Stomach (tissue), 4 donors: ENCODE measurements around the gene ZNF474.

Source experiments
- CTCF ChIP-seq, 7 experiments: fragments of 450-650 bp in 4 of 7; fragments of 200-600 bp in 3 of 7; sonication (generic) in 3 of 7; IDR thresholded peaks; one replicate each; pipeline ENCODE4 v1.5.1; 2016 to 2019; ENCODE audit warnings: antibody characterized with exemption in 7 of 7, control low read depth in 2 of 7, mild to moderate bottlenecking in 1 of 7
- EP300 ChIP-seq: sonication (generic); formaldehyde crosslinking; IDR thresholded peaks from one replicate; pipeline ENCODE4 v1.6.1; 2017; ENCODE audit warnings: antibody characterized with exemption
- POLR2A ChIP-seq, 4 donors: fragments of 450-650 bp; IDR thresholded peaks; one replicate each; pipeline ENCODE4 v1.6.1; 2016; ENCODE audit warnings: antibody characterized with exemption in 4 of 4, control low read depth in 2 of 4, mild to moderate bottlenecking in 1 of 4, moderate library complexity in 1 of 4
- POLR2AphosphoS5 ChIP-seq, 3 donors: sonication (generic); formaldehyde crosslinking; IDR thresholded peaks; one replicate each; pipeline ENCODE4 v1.6.1; 2016; ENCODE audit warnings: antibody characterized with exemption in 3 of 3

DNA sequence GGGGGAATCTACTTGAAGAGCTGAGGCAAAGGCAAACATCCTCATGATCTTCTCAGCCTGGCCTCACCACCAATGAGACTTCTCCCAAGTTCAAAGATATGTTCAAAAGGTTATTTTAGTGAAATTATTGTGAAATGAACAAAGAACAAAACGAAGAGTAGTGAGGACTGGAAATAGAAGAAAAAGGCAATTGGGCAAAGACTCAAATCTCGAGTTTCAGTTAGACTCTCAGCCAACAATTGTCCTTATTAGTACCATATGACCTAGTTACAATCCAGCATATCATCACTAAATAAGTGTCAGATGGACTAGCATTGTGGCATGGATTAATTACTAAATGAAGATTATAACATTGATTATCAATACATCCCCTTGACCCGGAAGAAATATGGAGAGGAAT, 9.0 kb downstream of the ZNF474 start:
- TF ChIP-seq EP300 (no peak), POLR2AphosphoS5 (IDR thresholded peaks at IDR 0.05) (no peak), CTCF (IDR thresholded peaks at IDR 0.05) (no peak), POLR2A (IDR thresholded peaks at IDR 0.05) (no peak)
